ENCODE data around the gene DSCAML1.

DNA sequence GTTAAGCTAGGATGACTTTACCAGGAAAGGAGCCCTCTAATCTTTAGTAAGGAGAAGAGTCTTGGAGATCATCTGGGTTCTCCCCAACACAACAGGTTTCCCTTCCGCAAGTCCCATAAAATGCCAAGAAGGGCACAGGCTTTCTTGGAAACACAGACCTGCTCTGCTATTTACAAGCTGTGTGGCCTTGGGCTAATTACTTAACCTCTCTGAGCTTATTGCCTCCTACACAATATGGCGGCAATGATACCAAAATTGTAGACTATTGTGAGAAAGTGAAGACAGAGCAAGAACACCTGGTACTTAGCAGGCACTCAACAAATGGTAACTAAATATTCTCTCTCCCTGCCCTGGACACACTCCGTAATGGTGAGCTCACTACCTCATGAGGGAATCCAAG, 49.1 kb downstream of the DSCAML1 start:
- TF ChIP-seq, protein P1, sequence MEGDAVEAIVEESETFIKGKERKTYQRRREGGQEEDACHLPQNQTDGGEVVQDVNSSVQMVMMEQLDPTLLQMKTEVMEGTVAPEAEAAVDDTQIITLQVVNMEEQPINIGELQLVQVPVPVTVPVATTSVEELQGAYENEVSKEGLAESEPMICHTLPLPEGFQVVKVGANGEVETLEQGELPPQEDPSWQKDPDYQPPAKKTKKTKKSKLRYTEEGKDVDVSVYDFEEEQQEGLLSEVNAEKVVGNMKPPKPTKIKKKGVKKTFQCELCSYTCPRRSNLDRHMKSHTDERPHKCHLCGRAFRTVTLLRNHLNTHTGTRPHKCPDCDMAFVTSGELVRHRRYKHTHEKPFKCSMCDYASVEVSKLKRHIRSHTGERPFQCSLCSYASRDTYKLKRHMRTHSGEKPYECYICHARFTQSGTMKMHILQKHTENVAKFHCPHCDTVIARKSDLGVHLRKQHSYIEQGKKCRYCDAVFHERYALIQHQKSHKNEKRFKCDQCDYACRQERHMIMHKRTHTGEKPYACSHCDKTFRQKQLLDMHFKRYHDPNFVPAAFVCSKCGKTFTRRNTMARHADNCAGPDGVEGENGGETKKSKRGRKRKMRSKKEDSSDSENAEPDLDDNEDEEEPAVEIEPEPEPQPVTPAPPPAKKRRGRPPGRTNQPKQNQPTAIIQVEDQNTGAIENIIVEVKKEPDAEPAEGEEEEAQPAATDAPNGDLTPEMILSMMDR (IDR thresholded peaks at IDR 0.05): no peak
- no peak for TF ChIP-seq POLR2A (IDR thresholded peaks at IDR 0.05)
